A549 (cell line): ENCODE measurements around the gene TMIGD2. TPM values are rescaled to one million over a fixed set of nuclear protein-coding genes. Genes with fewer than 3 reads are reported as not detected.

Experiments used
- ATAC-seq, 2 experiments: fragments of 200-7000 bp in 1 of 2; fragments of >200 bp in 1 of 2; cut with Nextera tagmentation in 1 of 2; cut with Tn5 transposase in 1 of 2; 3 replicates each; pipeline versions ENCODE4 v1.8.0 to v1.9.1; 2018 to 2020; ENCODE audit warnings: mild to moderate bottlenecking in 1 of 2, moderate library complexity in 1 of 2
- CTCF ChIA-PET: fragments of 300-600 bp; sonication (Branson Sonifier 250); formaldehyde crosslinking; extraction: SDS; loops from one replicate; lab custom pipeline; 2021; ENCODE audit warnings: antibody characterized with exemption, inconsistent platforms; lab: Yijun Ruan, JAX
- POLR2A ChIA-PET: fragments of 350-600 bp; formaldehyde crosslinking; extraction: SDS; loops from one replicate; lab custom pipeline; 2021; ENCODE audit warnings: antibody characterized with exemption, inconsistent platforms; lab: Yijun Ruan, JAX
- DNase-seq, 2 experiments: peaks; one replicate each; pipeline versions ENCODE4 v3.0.0 to v3.0.0-alpha.2; 2011 to 2016; ENCODE audit warnings: low read depth in 1 of 2, low spot score in 1 of 2
- FAIRE-seq: peaks from 2 replicates; lab custom pipeline; 2011; peaks lifted over from hg19 to GRCh38; lab: Jason Lieb, UNC
- H3K27ac ChIP-seq, 2 experiments: fragments of >200 bp; sonication (Bioruptor Twin); formaldehyde crosslinking; 3 replicates each; pipeline ENCODE4 v1.5.1; 2016 to 2017
- H3K4me1 ChIP-seq: fragments of >200 bp; sonication (Bioruptor Twin); formaldehyde crosslinking; 3 replicates; pipeline ENCODE4 v1.6.1; 2016
- H3K4me2 ChIP-seq: fragments of >200 bp; sonication (Bioruptor Twin); formaldehyde crosslinking; 3 replicates; pipeline ENCODE4 v1.6.1; 2016
- H3K4me3 ChIP-seq: fragments of >200 bp; sonication (Bioruptor Twin); formaldehyde crosslinking; 3 replicates; pipeline ENCODE4 v1.5.1; 2016
- H3K9me3 ChIP-seq: fragments of >200 bp; sonication (Bioruptor Twin); formaldehyde crosslinking; 3 replicates; pipeline ENCODE4 v1.6.1; 2016
- CBX2 ChIP-seq: fragments of 200-600 bp; sonication (generic); IDR thresholded peaks from 2 replicates; pipeline ENCODE4 v1.6.1; 2016; ENCODE audit warnings: low read depth, mild to moderate bottlenecking, borderline replicate concordance
- CEBPB ChIP-seq, 2 experiments: fragments of >200 bp in 1 of 2; sonication (Bioruptor Twin) in 1 of 2; formaldehyde crosslinking in 1 of 2; IDR thresholded peaks; 2 replicates each; pipeline ENCODE4 v1.6.1; 2012 to 2016
- EHMT2 ChIP-seq: fragments of 200-600 bp; sonication (generic); IDR thresholded peaks from 2 replicates; pipeline ENCODE4 v1.6.1; 2016; ENCODE audit warnings: antibody characterized with exemption, low read depth, mild to moderate bottlenecking, moderate library complexity
- FOSB ChIP-seq: fragments of 250-450 bp; sonication (Bioruptor Pico); IDR thresholded peaks from 2 replicates; pipeline ENCODE4 v1.5.0; 2020; ENCODE audit warnings: mild to moderate bottlenecking, moderate library complexity
- GATA3 ChIP-seq: IDR thresholded peaks from 2 replicates; pipeline ENCODE4 v1.6.1; 2012; ENCODE audit warnings: borderline replicate concordance
- HDAC2 ChIP-seq: fragments of 200-600 bp; sonication (generic); IDR thresholded peaks from 2 replicates; pipeline ENCODE4 v1.6.1; 2016
- HMGXB4 ChIP-seq: fragments of 250-450 bp; sonication (Bioruptor Pico); IDR thresholded peaks from 2 replicates; pipeline ENCODE4 v1.5.0; 2021; ENCODE audit warnings: mild to moderate bottlenecking, moderate library complexity, borderline replicate concordance
- HOXB13 ChIP-seq: fragments of 250-450 bp; sonication (Bioruptor Pico); IDR thresholded peaks from 2 replicates; pipeline ENCODE4 v1.5.0; 2020; ENCODE audit warnings: low read depth, mild to moderate bottlenecking, moderate library complexity
- KDM5A ChIP-seq: fragments of 200-600 bp; sonication (generic); IDR thresholded peaks from 2 replicates; pipeline ENCODE4 v1.6.1; 2016; ENCODE audit warnings: antibody characterized with exemption, mild to moderate bottlenecking
- MAZ ChIP-seq: fragments of 150-350 bp; IDR thresholded peaks from 2 replicates; pipeline ENCODE4 v1.6.1; 2014; ENCODE audit warnings: antibody characterized with exemption, low read depth, low read length, borderline replicate concordance
- NFE2L2 ChIP-seq: fragments of 150-350 bp; conservative IDR thresholded peaks from 2 replicates; pipeline ENCODE4 v1.6.1; 2014; ENCODE audit warnings: low read length
- NR3C1 ChIP-seq: fragments of >200 bp; sonication (Bioruptor Twin); formaldehyde crosslinking; IDR thresholded peaks from 3 replicates; pipeline ENCODE4 v1.6.1; 2017
- REST ChIP-seq: fragments of 200-600 bp; sonication (generic); IDR thresholded peaks from 2 replicates; pipeline ENCODE4 v1.6.1; 2016; ENCODE audit warnings: antibody characterized with exemption, mild to moderate bottlenecking, moderate library complexity
- RFX5 ChIP-seq: fragments of 450-650 bp; IDR thresholded peaks from 2 replicates; pipeline ENCODE4 v1.7.1; 2014; ENCODE audit warnings: antibody characterized with exemption, mild to moderate bottlenecking, moderate library complexity
- ZNF302 ChIP-seq: fragments of 250-450 bp; sonication (Bioruptor Pico); IDR thresholded peaks from 2 replicates; pipeline ENCODE4 v1.9.0; 2021; ENCODE audit warnings: inconsistent platforms, mild to moderate bottlenecking, moderate library complexity
- WGBS: methylation state at CpG from one replicate; pipeline ENCODE4 v1.1.6; 2017; ENCODE audit errors: missing lambda C conversion rate; 5-methylcytosine and 5-hydroxymethylcytosine counted together
- polyA plus RNA-seq, 4 experiments: library from polyadenylated mRNA; depleted of rRNA in 3 of 4; stranded (reverse); fragments of >200 nt; fragmentation: RNase III in 1 of 4; extraction: RNeasy Plus Mini Kit Qiagen cat#74134 plus additional on column Dnase treatment in 1 of 4; gene quantifications; 2 replicates in 3 of 4; 3 replicates in 1 of 4; pipeline ENCODE4 v1.2.3, GENCODE V29; 2011 to 2017
- TF ChIP-seq, protein P1 (sequence below): fragments of >200 bp; sonication (Bioruptor Twin); formaldehyde crosslinking; IDR thresholded peaks from 3 replicates; pipeline ENCODE4 v1.5.1; 2016
- TF ChIP-seq, protein P2 (sequence below): IDR thresholded peaks from 2 replicates; pipeline ENCODE4 v1.6.1; 2012
- TF ChIP-seq, protein P3 (sequence below): fragments of 150-350 bp; IDR thresholded peaks from 2 replicates; pipeline ENCODE4 v1.6.1; 2014; ENCODE audit warnings: low read depth, mild to moderate bottlenecking, low read length

The TMIGD2 gene
- polyA plus RNA-seq, 2 of the 4 experiments (the other 2 are of a cell fraction) = not detected

DNA sequence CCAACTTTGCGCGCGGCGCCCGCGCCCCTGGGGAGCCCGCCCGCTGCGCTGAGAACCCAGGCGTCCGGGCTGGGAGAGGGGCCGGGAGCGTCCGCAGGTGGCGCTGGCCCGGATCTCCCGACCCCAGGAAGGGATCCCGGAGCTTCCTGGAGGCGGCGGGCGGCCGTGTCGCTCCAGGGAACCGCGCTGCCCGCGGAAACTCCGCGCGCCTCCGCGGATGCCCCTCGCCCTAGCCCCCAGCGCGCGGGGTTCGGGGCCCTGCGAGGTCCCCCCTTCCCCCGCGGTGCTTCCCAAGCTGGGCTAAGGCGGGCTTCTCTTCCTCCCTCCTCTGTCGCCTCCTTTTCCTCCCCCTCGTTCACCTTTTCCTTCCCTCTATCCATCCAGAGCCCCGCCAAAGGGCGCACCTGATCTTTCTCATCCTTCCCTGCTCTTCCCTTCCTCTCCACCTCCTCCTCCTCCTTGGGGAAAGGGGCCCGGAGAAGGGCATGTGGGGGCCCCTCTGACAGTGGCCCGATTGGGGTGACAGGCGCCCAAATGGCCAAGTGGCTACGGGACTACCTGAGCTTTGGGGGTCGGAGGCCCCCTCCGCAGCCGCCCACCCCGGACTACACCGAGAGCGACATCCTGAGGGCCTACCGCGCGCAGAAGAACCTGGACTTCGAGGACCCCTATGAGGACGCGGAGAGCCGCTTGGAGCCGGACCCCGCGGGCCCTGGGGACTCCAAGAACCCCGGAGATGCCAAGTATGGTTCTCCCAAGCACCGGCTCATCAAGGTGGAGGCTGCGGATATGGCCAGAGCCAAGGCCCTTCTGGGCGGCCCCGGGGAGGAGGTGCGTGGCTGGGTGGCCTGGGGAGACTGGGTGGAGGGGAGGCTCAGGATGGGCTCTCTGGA lies 22.4 kb downstream of the TMIGD2 start:
- peak in 1 of 2 experiments; percentile 50; a peak in 3 of 6 replicates for ATAC-seq
- CTCF ChIA-PET = interaction anchor here (0.6 to 1.5 kb wide), 4 partner anchors 13 to 153 kb away, joined by 3 to 5 read pairs (median 4); no protein-coding TSS in a partner anchor
- H3K4me3 ChIP-seq = peak overlapping the region; percentile 47
- H3K9me3 ChIP-seq = no peaks in the 10 kb centered on the region
- H3K4me1 ChIP-seq = peaks cover 2% of the 10 kb centered on the region; the same call in 1 of the 3 replicates
- 42% methylated on average over 17 of the region's 71 CpGs for WGBS
- DNase-seq = no peak
- FAIRE-seq = no peak
- H3K27ac ChIP-seq = peak overlapping the region in 1 of 2 experiments; percentile 67; a peak in 3 of 6 replicates
- no peak for TF ChIP-seq FOSB
- 0 out of 2 replicates have a peak, but pooled peaks have one; percentile 32 for TF ChIP-seq HDAC2
- H3K4me2 ChIP-seq = peak overlapping the region; percentile 95
- POLR2A ChIA-PET = no interaction called here

DNA sequence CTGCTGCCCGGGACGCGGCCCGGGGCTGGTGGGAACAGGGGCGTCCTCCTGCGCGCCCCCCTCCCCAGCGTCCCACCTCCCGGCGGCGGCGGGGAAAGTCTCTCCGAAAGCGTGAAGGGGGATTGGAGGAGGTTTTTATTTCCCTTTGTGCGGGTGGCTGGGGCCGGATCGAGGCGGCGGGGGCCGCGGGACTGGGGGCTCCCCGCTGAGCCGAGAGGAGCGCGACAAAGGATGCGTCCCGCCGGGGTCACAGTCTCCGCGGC lies 23.0 kb downstream of the TMIGD2 start:
- DNase-seq (no peak), FAIRE-seq (no peak), ATAC-seq (0 out of 6 replicates have a peak, but pooled peaks of 1 of the 2 experiments have one; percentile 12)
- H3K4me2 ChIP-seq = peak overlapping the region; percentile 95
- H3K4me1 ChIP-seq = peaks cover 2% of the 10 kb centered on the region; the same call in 1 of the 3 replicates
- peak overlapping the region in 1 of 2 experiments; percentile 67; a peak in 3 of 6 replicates for H3K27ac ChIP-seq
- CTCF ChIA-PET = interaction anchor here (1.3 to 1.5 kb wide), 2 partner anchors 12 to 73 kb away, joined by 4 to 5 read pairs; no protein-coding TSS in a partner anchor
- no CpG with 5 or more reads among the region's 30 CpGs for WGBS
- TF ChIP-seq CEBPB (IDR thresholded peaks at IDR 0.05) (no peak), NFE2L2 (no peak), MAZ (no peak), GATA3 (no peak), ZNF302 (CRISPR knock-in tag) (no peak), EHMT2 (no peak), HDAC2 (no peak), NR3C1 (no peak), REST (no peak), HMGXB4 (CRISPR knock-in tag) (no peak), KDM5A (no peak), CBX2 (no peak), HOXB13 (CRISPR knock-in tag) (no peak), RFX5 (no peak), FOSB (no peak)
- TF ChIP-seq, protein P1, sequence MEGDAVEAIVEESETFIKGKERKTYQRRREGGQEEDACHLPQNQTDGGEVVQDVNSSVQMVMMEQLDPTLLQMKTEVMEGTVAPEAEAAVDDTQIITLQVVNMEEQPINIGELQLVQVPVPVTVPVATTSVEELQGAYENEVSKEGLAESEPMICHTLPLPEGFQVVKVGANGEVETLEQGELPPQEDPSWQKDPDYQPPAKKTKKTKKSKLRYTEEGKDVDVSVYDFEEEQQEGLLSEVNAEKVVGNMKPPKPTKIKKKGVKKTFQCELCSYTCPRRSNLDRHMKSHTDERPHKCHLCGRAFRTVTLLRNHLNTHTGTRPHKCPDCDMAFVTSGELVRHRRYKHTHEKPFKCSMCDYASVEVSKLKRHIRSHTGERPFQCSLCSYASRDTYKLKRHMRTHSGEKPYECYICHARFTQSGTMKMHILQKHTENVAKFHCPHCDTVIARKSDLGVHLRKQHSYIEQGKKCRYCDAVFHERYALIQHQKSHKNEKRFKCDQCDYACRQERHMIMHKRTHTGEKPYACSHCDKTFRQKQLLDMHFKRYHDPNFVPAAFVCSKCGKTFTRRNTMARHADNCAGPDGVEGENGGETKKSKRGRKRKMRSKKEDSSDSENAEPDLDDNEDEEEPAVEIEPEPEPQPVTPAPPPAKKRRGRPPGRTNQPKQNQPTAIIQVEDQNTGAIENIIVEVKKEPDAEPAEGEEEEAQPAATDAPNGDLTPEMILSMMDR = no peak
- TF ChIP-seq, protein P2, sequence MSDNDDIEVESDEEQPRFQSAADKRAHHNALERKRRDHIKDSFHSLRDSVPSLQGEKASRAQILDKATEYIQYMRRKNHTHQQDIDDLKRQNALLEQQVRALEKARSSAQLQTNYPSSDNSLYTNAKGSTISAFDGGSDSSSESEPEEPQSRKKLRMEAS = no peak
- TF ChIP-seq, protein P3, sequence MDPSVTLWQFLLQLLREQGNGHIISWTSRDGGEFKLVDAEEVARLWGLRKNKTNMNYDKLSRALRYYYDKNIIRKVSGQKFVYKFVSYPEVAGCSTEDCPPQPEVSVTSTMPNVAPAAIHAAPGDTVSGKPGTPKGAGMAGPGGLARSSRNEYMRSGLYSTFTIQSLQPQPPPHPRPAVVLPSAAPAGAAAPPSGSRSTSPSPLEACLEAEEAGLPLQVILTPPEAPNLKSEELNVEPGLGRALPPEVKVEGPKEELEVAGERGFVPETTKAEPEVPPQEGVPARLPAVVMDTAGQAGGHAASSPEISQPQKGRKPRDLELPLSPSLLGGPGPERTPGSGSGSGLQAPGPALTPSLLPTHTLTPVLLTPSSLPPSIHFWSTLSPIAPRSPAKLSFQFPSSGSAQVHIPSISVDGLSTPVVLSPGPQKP = no peak
- peak overlapping the region; percentile 47 for H3K4me3 ChIP-seq
- POLR2A ChIA-PET = no interaction called here
- no peaks in the 10 kb centered on the region for H3K9me3 ChIP-seq
